A673 (cell line): Measurements from ENCODE around the gene IGFALS.

Experiments used
- CTCF ChIP-seq: fragments of 300-800, 200-600 bp; sonication (generic); conservative IDR thresholded peaks from 2 replicates; pipeline ENCODE4 v1.5.1; 2017; ENCODE audit warnings: low read depth, mild to moderate bottlenecking, antibody characterized with exemption, low read length, moderate library complexity, mixed read lengths
- EZH2 ChIP-seq: fragments of 200-600 bp; sonication (generic); IDR thresholded peaks from 2 replicates; pipeline ENCODE4 v1.6.1; 2017; ENCODE audit warnings: borderline replicate concordance, low read depth, mild to moderate bottlenecking, mixed read lengths, antibody characterized with exemption, low read length; ENCODE audit not compliant: poor library complexity, severe bottlenecking

- TF ChIP-seq CTCF: no peak
- no peak for TF ChIP-seq EZH2
Observed at GRCh38 chr16:1762196-1762878, 31.2 kb downstream of the IGFALS start.
